ENCODE results near the gene TMEM245.

Gene TMEM245

DNA sequence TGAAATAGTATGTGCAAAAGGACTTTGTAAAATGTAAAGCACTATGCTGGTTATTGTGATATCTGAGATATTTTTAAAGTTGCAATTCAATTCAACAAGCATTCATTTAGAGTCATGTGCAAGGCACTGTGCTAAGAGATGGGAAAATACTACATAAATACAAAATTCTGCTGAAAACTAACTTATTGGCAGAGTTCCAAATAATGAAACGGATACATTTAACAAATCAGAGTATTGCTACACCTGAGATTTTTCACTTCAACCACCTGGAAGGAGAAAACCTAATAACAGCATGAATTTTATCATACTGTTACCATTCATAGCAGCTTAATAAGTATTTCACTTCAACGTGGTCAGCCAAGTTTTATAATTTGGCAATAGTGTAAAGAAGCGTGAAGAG is 100.3 kb downstream of the TMEM245 start:
- no peak for DNase-seq

DNA sequence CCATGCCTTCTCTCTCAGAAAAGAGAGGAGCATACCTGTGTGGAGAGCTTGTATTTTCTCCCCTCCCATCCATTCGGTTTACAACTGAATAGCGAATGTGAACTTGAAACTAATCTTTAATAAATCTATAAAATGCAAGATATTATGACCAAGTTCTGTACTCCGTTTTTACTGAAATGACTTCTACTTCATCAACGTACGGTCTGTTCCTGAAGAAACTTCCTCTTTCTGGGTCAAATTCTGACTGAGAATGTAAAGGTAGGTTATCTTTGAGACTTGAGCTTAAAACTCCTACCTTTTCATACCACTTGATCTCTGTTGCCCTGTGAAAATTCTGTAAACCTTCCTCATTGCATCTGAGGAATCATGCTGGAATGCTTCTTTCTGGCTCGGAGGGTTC is 102.3 kb downstream of the TMEM245 start:
- DNase-seq = no peak

DNA sequence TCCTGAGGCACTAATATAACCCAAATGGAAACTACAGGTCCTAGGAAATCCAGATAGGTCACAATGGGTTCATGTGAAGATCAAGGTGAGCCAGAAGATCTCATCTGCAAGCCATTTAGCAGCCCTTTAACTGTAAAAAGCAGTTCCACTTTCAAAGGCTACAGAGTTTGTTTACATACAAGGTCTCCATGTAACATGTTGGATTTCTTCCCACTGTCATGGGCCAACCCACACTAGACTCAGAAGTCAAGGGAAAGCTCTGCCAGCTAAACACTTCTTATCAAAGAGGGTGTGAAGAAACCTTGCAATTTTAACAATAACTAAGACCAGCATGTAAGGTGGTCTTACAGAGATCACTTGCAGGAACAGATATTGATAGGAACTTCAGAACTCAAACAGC is 102.7 kb downstream of the TMEM245 start:
- no peak for DNase-seq

DNA sequence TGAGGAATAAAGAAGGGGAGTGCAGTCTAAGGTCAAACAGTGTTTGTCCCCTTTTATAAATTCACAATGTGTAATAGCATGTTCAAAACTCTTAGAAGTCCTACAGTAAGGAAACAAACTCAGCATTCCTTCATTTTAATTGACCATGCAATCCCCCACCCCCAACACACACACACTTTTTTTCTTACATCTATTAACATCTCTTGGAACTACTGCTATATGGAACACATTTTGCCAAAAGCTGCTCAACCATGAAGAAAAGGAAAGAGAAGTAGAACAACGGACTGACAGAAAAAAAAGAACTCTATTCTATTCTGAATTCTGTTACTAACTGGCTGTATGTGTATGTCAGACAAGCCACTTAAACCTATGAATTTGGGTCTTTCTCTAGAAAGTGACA is 103.6 kb downstream of the TMEM245 start:
- DNase-seq = no peak

DNA sequence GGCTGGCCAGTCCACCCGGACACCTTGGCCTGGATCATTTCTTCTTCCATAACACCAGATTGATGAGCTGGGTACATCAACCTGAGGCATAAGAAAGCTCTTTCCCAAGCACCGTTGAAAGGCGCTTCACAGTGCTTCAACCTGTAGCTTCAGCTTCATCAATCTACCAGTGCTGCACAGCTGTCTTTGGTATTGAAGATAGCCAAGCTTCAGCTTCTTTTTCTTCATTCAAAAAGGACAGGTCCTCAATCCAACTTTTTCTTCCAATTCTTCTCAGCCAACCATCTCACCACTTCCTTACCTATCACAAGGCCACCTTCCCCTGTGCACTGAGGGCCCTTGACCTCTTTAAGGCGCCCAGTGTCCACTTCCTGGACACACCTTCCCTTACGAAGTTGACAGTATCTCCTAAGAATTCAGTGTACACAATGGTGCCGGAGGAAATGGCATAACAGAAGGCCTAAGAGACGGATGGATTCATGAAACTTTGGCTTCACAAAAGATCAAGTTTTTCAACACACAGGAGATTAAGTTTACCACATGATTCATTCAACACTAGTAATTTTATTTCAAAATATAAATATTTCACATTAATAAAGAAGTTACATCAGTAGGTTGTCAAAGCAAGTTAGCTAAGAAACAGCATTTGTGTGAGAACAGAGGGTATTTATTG is 105.0 kb downstream of the TMEM245 start:
- DNase-seq = no peak

DNA sequence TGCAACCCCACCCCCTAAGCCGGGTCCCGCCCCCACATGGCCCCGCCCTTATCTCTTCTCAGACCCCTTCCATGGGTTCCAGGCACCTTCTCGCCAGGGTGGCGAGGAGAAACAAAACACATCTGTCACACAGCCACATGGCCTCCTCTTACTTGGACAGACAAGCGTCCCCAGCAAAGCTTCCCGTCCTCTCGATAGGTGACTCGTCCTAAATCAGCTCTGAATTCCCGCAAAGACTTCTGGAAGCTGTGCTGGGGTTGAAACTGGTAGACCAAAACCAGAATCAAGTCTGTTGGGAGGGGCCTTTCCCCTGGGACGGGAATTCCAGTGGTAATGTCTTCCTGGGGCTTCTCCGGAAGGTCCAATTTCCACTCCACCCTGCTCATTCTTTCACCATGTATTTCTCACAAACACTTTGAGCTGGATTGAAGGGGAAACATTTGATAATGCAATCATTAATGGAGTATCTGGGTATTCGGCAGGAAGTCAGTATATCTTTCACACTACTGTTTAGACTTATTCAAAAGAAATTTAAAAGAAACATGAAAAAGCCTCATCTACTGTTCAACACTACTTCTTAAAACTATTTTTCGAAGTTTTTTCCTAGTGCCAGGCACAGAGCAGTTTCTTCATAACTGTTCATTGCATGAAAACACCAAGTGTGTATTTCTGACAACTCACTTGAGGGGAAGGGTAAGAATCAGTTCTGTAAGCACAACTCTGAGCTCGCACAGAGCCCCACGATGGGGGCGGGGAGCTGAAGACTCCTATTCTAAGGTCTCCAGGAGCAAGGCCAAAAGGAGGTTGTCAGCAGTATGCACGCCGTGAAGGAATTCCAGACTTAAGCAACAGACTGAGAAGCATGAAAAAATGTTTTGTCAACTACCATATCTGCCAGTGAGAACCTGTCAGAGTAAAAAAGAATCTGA is 105.8 kb downstream of the TMEM245 start:
- no peak for DNase-seq

DNA sequence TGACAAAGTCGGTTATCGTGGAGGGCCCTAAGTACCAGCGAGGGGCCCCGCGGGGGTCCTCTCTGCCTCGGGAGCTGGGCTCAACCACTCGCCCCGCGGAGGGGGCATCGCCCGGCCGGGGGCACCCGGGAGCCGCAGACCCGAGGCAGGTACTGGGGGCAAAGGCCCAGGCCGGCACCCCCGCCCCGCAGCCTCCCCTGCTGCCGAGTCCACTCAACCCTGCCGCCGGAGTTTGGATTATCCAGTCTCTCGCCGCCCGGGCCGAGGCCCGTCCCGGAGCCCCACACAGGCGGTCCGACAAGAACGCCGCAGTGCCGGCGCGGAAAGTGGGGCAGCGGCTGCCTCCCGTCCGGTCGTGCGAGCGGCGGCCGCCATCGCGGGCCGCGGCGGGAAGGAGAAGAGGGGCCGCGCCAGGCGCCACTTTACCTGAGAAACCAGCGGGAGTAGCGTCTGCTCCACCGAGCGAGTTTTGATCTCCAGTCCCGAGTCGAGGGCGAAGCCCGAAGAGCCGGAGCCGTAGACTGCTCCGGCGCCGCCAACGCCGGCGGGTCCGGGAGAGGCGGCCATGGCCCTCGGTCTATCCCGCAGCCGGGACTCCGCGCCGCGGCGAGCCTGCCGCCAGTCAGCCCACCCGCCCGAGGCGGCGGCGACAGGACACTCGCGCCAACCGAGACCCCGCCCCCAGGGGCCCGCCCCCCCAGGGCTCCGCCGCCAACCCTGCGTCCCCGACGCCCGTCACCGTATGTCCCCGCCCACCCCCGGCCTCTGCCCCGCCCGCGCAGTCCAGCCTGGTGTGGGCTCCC is 106.7 kb downstream of the TMEM245 start, which contains the start of gene CTNNAL1:
Gene CTNNAL1 (minus strand): TSS at position 624 of the 803 bp plus-strand sequence. CDS start 57 bp downstream, at position 567.
- DNase-seq = peak; percentile 87

DNA sequence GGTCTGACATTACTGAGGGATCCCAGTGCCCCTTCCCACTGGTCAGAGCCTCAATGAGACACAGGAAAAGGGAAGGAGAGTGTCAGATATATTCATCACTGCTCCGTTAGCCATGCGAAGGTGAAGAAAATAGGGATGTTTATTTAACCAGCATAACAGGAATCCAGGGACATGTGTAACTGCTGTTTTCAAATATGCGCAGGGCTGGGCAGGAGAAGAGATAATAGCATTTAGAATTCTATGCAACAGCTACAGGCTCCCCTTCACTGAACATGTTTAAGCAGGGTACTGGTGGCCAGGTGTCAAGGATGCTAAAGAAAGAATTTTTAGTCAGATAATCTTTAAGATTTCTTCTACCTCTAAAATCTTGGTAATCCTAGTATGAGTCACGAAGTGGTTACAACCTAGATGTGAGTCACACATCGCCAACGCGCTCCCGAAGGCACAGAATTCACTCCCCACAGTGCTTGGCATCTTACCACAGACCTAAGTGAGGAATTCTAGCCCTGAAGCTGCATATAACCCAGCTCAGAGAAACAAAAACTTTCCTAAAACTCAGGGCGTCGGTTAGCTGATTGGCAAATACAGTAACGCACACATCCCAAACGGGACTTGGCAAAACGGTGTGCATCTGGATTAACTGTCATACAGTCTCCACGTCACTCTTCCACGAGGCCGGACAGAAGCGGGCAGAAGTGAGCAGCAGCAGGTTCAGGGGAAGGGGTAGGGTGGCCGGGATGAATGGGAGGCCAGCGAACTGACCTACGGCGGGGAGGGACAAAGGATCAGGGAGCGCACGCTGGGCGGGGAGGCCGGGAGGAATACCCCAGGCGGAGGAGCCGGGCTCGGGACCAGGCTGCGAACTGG is 107.5 kb downstream of the TMEM245 start:
- peak; percentile 38 for DNase-seq

DNA sequence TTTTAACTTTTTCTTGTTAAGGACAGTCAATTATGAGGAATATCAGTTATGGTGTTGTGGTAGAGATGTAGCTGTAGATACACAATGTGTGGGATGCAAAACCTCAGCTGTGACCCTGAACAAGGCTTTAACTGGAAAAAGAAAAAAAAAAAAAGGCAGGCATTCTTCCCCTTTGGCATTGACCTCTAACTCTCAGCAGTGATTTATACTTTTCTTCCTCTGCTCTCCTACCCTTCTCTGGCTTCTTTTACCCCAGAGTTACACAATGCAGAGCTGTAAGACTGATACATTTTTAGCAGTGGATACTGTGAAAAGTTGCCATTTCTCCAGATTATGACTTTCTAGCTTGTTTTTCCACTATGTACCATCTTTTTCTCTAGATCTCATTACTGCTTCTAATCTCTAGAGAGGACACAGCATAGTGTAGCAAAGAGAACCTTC is 108.5 kb downstream of the TMEM245 start:
- DNase-seq = no peak

DNA sequence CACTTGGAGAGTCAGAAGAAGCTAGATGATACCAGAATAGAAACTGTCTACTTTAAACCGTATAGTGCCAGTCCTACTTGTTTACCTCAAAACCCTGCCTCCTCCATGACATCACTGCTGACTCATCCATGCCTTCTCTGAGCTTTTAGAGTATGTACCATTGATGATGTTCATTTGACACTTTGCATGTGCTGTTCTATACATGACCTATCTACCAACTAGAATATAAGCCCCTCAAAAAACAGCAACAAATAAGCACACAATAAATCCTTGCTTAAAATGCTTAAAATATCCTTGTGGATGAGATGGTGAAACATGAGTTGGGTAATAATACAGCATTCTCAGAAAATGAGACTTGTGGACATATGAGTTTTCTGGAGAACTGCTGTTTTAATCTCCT is 109.0 kb downstream of the TMEM245 start:
- DNase-seq = peak; percentile 33

DNA sequence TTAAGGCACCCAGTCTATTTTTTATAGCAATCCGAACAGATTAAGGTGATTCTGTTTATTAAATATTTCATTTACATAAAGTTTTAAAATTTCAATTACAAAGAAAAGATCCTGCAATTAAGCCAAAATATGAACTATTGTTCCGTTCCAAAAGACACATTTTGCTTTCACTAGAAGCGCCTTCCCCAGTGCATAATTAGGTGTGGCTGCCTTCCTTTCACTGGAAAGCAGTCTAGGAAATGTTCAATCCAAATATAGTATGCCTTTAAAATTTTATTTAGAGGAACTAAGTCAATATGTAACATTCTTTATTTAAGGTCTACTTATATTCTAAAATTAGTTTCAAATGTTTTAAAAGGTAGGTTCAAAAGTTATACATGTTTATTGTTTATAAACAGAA is 114.1 kb downstream of the TMEM245 start:
- DNase-seq = no peak

DNA sequence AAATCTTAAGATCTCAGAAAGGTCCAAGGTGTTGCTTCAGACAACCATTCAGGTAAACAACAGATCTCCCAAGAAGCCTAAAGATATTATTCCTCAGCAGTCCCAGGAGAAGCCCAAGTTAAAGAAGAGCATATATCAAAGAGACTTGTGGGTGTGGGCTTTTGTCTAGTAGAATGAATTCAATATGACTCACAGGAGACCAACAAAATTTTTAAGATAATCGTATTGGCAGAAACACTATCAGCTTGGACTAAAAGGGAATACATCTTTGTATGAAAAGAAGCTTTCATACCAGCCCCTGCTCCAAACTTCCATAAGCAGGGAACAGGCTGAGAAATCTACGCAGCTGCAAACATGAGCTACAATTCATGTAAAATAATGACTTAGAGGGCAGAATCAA is 116.6 kb downstream of the TMEM245 start:
- DNase-seq = no peak

DNA sequence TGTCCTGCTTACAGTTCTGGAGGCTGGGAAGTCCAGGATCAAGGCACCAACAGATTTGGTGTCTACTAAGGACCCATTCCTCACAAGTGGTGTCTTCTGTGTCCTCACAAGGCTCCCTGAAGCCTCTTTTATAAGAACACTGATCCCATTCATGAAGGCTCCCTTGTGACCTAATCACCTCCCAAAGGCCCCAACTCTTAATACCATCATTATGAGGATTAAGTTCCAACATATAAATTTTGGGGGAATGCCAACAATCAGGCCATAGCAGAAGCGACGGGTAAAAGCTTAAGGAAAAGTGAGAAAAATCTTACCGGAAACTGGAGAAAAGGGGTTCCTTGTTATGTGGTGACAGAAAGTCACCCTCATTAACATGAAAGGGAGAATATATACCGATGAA is 117.6 kb downstream of the TMEM245 start:
- no peak for DNase-seq

DNA sequence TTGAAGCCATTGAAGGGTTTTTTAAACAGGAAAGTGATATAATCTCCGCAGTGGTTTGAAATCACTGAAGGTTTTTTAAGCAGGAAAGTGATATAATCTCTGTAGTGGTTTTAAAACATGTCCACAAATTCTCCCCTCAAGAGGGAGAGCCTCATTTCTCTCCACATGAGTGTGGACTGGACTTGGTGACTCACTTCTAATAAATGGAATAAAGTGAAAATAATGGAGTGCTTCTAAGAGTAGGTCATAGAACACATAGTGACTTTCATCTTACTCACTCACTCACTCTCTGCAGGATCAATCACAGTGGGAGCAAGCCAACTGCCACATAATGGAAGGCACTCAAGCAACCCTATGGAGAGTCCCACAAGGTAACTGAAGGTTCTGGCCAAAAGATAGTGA is 118.5 kb downstream of the TMEM245 start:
- no peak for DNase-seq

DNA sequence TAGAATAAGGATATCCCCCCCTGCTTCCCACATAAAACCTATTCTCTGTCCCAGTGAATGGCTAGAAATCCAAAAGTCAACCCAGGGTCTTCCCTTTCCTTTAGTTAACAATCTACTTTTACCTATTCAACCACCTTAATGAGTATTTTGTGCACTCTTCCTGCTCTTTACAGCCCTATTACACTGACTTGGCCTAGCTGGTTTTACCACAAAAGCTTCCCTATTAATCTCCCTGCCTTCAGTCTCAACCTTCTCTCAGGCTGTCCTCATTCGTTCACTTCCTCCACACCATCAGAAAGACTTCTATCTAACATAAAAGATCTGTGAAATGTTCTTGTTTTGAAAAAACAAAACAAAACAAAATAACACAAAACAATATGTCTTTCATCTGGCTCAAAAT is 122.6 kb downstream of the TMEM245 start:
- no peak for DNase-seq

DNA sequence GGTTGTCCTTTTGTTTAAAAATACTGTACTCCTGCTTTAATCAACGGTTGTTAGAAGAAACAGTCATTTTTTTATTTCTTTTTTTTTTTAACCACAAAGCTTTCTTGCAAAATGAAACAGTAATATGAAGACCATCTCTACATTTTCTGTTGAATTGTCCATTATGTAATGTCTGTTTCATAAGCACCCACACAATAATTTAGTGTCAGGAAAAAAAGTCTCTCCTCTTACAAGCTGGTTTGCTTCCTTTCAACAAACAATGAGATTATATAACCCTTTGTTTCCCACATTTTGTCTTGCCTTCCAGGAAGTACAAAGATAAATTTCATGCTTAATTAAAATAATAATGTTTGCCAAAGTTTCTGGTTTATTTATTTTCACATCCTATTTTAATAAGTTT is 123.1 kb downstream of the TMEM245 start:
- DNase-seq = no peak

DNA sequence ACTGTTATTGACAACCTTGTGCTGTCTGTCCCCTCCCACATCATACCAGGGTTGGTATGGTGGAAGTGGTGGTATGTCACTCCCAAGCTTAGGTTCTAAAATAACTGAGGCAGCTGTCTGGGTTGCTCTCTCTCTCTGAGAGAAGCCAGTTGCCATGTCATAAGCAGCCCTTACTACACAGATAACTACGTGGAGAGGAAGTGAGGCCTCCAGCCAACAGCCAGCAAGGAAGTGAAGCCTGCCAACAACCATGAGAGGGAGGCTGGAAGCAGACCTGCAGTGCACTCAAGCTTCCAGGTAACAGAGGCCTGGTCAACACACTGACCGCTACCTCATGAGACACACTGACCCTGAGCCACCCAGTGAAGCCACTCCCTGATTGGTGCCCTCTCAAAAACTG is 125.1 kb downstream of the TMEM245 start:
- DNase-seq = no peak

DNA sequence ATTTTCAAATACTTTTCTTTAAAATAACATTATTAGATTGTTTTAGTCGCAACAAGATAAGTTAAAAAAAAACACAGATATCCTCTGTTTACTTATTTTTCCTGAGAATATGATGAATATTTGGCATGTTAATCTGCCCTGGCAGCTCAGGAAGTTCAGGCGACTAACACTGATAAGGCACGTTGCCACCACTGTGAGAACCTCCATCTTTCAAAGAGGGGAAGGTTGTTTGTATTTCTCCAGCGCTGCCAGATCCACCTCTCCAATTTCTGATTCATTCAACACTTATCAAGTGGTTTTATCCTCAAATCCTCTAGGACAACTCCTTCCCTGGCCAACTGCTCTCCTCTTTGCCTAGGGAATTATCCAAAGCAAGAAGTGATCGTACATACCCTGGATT is 128.3 kb downstream of the TMEM245 start:
- no peak for DNase-seq

DNA sequence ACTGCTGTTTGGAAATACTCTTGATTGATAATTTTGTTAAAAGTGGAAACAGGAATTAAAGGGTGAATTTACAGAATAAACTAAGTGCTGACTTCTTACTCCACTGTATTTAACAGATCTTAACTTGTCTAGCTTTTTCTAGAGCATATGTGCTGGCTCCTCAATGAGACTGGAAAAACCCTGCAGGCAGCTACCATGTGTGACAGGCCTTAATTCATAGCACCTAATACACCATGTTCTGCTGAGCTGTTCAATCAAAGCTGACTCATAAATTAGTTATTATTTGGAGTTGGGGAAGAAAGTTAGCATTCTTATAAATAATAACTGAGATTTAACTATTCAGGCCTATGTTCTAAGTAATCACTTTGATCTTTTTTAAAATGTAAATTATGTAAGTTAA is 135.9 kb downstream of the TMEM245 start:
- DNase-seq = no peak

DNA sequence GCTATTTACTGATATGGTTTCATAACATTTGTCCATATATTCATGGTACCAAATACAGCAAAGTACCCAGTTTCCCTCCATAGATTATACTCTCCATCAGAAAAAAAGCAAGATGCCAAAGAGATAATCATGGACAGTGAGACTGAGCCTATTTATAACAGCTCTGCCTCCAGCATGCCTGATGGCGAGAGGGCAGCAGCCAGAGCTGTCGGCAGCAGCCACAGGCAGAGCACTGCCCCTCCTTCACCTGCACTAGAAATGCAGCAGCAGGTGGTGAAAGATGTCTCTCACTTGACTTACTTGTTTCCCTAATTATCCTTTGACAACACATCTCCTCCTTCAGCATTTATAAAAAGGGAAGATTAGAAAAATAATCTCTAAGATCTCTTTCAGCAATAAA is 138.9 kb downstream of the TMEM245 start:
- DNase-seq = no peak

DNA sequence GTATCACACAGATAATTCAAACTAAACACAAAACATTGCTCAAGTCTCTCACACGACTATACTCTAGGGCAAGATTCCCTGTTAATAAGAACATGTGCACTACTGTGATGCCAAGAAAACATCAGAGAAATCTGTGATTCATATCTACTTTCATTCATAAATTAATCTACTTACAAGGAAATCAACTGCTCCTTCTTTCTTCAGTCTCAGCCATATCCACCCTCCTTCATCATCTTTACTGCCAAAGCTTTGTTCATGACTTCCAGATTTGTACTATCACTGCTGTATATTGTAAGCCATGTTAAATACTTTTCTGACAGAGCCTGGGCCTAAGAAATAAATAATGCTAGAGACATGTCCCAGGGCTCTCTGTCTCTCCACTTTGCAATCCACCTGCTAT is 141.5 kb downstream of the TMEM245 start:
- no peak for DNase-seq

DNA sequence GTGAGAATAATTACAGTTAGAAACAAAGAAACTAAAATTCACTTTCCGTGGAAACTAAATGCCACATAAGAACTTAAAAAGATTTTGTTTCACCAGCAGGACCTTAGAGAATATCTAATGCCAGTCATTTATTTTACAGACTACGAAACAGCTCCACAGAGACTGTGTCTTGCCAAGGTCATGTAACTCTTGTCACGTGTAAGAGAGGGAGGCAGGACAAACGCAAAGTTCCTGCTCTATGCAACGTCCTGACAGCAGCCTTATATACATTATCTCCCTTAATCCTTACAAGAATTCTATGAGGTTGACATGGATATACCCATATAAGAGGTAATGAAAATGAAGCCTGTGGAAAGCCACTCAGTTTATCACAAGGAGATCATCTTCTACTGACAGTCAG is 145.9 kb downstream of the TMEM245 start:
- no peak for DNase-seq
